Measurements from ENCODE around the gene CDK2. TPM values are rescaled to one million over a fixed set of nuclear protein-coding genes. Genes with fewer than 3 reads are reported as not detected.

Gene CDK2
- polyA plus RNA-seq, 1 donor from 2014 or later = 2.6 TPM

DNA sequence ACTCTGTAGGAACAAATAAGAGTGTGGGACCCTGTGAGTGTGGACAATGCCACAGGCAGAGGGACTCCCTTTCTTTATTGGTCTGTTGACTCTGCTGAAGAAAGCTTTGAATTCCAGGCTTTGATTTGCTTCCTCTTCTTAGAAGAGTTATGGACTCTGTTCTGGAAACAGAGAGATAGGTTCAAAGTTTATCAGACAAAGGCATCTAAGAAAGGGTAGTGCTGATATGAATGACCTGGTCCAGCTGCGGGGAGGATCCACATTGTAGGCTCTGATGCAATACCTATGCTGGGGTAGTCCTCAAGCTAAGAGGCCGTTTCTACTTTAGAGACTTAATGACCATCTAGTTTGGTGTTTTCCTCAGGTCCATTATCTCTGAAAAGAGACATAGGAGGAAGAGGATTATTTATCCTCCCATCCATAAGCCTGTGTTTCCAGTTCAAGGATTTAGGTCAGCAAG lies 43.5 kb downstream of the CDK2 start:
- TF ChIP-seq, protein P1, sequence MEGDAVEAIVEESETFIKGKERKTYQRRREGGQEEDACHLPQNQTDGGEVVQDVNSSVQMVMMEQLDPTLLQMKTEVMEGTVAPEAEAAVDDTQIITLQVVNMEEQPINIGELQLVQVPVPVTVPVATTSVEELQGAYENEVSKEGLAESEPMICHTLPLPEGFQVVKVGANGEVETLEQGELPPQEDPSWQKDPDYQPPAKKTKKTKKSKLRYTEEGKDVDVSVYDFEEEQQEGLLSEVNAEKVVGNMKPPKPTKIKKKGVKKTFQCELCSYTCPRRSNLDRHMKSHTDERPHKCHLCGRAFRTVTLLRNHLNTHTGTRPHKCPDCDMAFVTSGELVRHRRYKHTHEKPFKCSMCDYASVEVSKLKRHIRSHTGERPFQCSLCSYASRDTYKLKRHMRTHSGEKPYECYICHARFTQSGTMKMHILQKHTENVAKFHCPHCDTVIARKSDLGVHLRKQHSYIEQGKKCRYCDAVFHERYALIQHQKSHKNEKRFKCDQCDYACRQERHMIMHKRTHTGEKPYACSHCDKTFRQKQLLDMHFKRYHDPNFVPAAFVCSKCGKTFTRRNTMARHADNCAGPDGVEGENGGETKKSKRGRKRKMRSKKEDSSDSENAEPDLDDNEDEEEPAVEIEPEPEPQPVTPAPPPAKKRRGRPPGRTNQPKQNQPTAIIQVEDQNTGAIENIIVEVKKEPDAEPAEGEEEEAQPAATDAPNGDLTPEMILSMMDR (IDR thresholded peaks at IDR 0.05; ENCODE audit: poor library complexity, severe bottlenecking) = no peak
- TF ChIP-seq RAD21 (conservative IDR thresholded peaks at IDR 0.05) = no peak
- no peak for TF ChIP-seq MXI1 (conservative IDR thresholded peaks at IDR 0.05; ENCODE audit: poor library complexity, severe bottlenecking)
- no peak for TF ChIP-seq POLR2AphosphoS5 (IDR thresholded peaks at IDR 0.05)
- TF ChIP-seq EP300 (conservative IDR thresholded peaks at IDR 0.05; ENCODE audit: poor library complexity, severe bottlenecking) = no peak
- no peak for TF ChIP-seq TAF1 (IDR thresholded peaks at IDR 0.05; ENCODE audit: low read depth)
- TF ChIP-seq, protein P2, sequence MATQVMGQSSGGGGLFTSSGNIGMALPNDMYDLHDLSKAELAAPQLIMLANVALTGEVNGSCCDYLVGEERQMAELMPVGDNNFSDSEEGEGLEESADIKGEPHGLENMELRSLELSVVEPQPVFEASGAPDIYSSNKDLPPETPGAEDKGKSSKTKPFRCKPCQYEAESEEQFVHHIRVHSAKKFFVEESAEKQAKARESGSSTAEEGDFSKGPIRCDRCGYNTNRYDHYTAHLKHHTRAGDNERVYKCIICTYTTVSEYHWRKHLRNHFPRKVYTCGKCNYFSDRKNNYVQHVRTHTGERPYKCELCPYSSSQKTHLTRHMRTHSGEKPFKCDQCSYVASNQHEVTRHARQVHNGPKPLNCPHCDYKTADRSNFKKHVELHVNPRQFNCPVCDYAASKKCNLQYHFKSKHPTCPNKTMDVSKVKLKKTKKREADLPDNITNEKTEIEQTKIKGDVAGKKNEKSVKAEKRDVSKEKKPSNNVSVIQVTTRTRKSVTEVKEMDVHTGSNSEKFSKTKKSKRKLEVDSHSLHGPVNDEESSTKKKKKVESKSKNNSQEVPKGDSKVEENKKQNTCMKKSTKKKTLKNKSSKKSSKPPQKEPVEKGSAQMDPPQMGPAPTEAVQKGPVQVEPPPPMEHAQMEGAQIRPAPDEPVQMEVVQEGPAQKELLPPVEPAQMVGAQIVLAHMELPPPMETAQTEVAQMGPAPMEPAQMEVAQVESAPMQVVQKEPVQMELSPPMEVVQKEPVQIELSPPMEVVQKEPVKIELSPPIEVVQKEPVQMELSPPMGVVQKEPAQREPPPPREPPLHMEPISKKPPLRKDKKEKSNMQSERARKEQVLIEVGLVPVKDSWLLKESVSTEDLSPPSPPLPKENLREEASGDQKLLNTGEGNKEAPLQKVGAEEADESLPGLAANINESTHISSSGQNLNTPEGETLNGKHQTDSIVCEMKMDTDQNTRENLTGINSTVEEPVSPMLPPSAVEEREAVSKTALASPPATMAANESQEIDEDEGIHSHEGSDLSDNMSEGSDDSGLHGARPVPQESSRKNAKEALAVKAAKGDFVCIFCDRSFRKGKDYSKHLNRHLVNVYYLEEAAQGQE (IDR thresholded peaks at IDR 0.05; ENCODE audit: borderline replicate concordance) = no peak
- TF ChIP-seq SMC3 (conservative IDR thresholded peaks at IDR 0.05; ENCODE audit: poor library complexity) = no peak
- TF ChIP-seq EZH2 (IDR thresholded peaks at IDR 0.05; ENCODE audit: borderline replicate concordance, insufficient read depth, low read length, poor library complexity, severe bottlenecking) = no peak
- no peaks in the 10 kb centered on the region for H3K36me3 ChIP-seq (ENCODE audit: insufficient read depth, low read length)
- H3K27me3 ChIP-seq (ENCODE audit: insufficient read depth, low read depth, low read length) = no peaks in the 10 kb centered on the region
- no peaks in the 10 kb centered on the region for H4K20me1 ChIP-seq (ENCODE audit: insufficient read depth)
- H3K4me2 ChIP-seq (ENCODE audit: low read length) = no peak overlapping the region
- no peak overlapping the region for H3K9ac ChIP-seq (ENCODE audit: low read length)
- no peak overlapping the region for H2AFZ ChIP-seq (ENCODE audit: low read depth, low read length)
- no peaks in the 10 kb centered on the region for H3F3A ChIP-seq (ENCODE audit: insufficient read depth, low read length, poor library complexity, severe bottlenecking)
- H3K9me3 ChIP-seq (ENCODE audit: low read length) = no peaks in the 10 kb centered on the region
- no peaks in the 10 kb centered on the region for H3K79me2 ChIP-seq (replicated peaks; ENCODE audit: insufficient read depth, low read length)
- H3K27ac ChIP-seq (ENCODE audit: low read length) = no peak overlapping the region
- no peak overlapping the region for H3K4me3 ChIP-seq (ENCODE audit: low read length)
- H3K9me2 ChIP-seq (ENCODE audit: insufficient read depth, low read length) = no peaks in the 10 kb centered on the region

DNA sequence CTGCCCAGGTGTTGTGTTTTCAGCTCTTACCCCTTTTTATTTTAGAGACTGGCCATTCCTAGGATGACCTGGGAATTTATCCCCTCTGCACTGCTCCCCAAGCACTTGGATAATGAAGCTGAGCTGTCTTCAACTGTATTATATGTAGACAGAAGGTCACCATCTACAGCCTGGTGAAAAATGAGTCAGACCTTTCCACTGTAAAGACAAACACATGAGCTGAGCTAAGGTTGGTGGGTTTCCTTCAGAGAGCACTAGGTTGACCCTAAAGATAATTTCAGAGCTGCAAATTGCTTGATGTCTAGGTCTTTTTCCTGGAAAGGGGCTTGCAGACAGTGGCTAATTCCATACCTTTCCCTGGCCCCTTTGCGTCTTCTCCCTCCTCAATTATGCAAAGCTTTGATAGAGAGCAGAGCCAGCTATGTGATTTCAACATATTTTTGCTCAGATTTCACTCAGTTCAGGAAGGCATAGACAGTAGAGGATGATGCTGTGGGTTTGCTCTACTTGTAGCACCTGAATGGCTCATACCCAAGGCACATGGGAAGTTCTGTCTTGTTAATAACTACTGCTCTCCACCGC lies 45.0 kb downstream of the CDK2 start:
- Histone ChIP-seq H3K4me2 (ENCODE audit: low read length) (no peak overlapping the region), H3K4me3 (ENCODE audit: low read length) (no peak overlapping the region), H4K20me1 (ENCODE audit: insufficient read depth) (no peaks in the 10 kb centered on the region), H3K36me3 (ENCODE audit: insufficient read depth, low read length) (no peaks in the 10 kb centered on the region), H3F3A (ENCODE audit: insufficient read depth, low read length, poor library complexity, severe bottlenecking) (no peaks in the 10 kb centered on the region), H3K9me2 (ENCODE audit: insufficient read depth, low read length) (no peaks in the 10 kb centered on the region), H3K79me2 (replicated peaks; ENCODE audit: insufficient read depth, low read length) (no peaks in the 10 kb centered on the region), H2AFZ (ENCODE audit: low read depth, low read length) (no peak overlapping the region), H3K27ac (ENCODE audit: low read length) (no peak overlapping the region), H3K9me3 (ENCODE audit: low read length) (no peaks in the 10 kb centered on the region), H3K9ac (ENCODE audit: low read length) (no peak overlapping the region), H3K27me3 (ENCODE audit: insufficient read depth, low read depth, low read length) (no peaks in the 10 kb centered on the region)
- TF ChIP-seq, protein P1 (IDR thresholded peaks at IDR 0.05; ENCODE audit: poor library complexity, severe bottlenecking) = no peak
- no peak for TF ChIP-seq EP300 (conservative IDR thresholded peaks at IDR 0.05; ENCODE audit: poor library complexity, severe bottlenecking)
- TF ChIP-seq MXI1 (conservative IDR thresholded peaks at IDR 0.05; ENCODE audit: poor library complexity, severe bottlenecking) = no peak
- TF ChIP-seq TAF1 (IDR thresholded peaks at IDR 0.05; ENCODE audit: low read depth) = no peak
- no peak for TF ChIP-seq EZH2 (IDR thresholded peaks at IDR 0.05; ENCODE audit: borderline replicate concordance, insufficient read depth, low read length, poor library complexity, severe bottlenecking)
- TF ChIP-seq POLR2AphosphoS5 (IDR thresholded peaks at IDR 0.05) = no peak
- TF ChIP-seq RAD21 (conservative IDR thresholded peaks at IDR 0.05) = no peak
- TF ChIP-seq, protein P2 (IDR thresholded peaks at IDR 0.05; ENCODE audit: borderline replicate concordance) = no peak
- TF ChIP-seq SMC3 (conservative IDR thresholded peaks at IDR 0.05; ENCODE audit: poor library complexity) = no peak

Measured in neural cell (in vitro differentiated cells).